ENCODE results near the gene PDHB.
A peak's percentile ranks its signal among the peaks of the same experiment; 100 is the strongest.
"Not testable (repeated sequence)": the region's sequence is repeated elsewhere in the genome, so short reads cannot be mapped to it uniquely, and the experiment has no call there.

PDHB gene

GRCh38 chr3:58437276-58437675 lies 3.6 kb upstream of the PDHB start:
- DNase-seq (ENCODE audit: low spot score), result not testable (repeated sequence)

GRCh38 chr3:58434990-58435389 lies 1.4 kb upstream of the PDHB start:
- DNase-seq (ENCODE audit: low spot score), result no peak

GRCh38 chr3:58434511-58434910 lies 879 bp upstream of the PDHB start:
- DNase-seq (ENCODE audit: low spot score), result no peak

GRCh38 chr3:58434168-58434504 lies 504 bp upstream of the PDHB start:
- DNase-seq (ENCODE audit: low spot score), result no peak

GRCh38 chr3:58432905-58433304 lies 727 bp downstream of the PDHB start:
- DNase-seq (ENCODE audit: low spot score), result no peak

- no peak for DNase-seq (ENCODE audit: low spot score)
Observed at GRCh38 chr3:58429657-58430056, 4.0 kb downstream of the PDHB start.

- no peak for DNase-seq (ENCODE audit: low spot score)
Observed at GRCh38 chr3:58427661-58428361, 5.8 kb downstream of the PDHB start.

- DNase-seq (ENCODE audit: low spot score), result no peak
Observed at GRCh38 chr3:58425782-58426181, 7.8 kb downstream of the PDHB start.

- no peak for DNase-seq (ENCODE audit: low spot score)
Observed at GRCh38 chr3:58424613-58425012, 9.0 kb downstream of the PDHB start.

GRCh38 chr3:58422756-58423325 lies 10.8 kb downstream of the PDHB start:
- DNase-seq (ENCODE audit: low spot score), result no peak

- DNase-seq (ENCODE audit: low spot score), result no peak
Observed at GRCh38 chr3:58421004-58421403, 12.6 kb downstream of the PDHB start.

- peak; percentile 46 for DNase-seq (ENCODE audit: low spot score)
Observed at GRCh38 chr3:58419780-58420507, 13.7 kb downstream of the PDHB start.

GRCh38 chr3:58418227-58418626 lies 15.4 kb downstream of the PDHB start:
- DNase-seq (ENCODE audit: low spot score), result no peak

- no peak for DNase-seq (ENCODE audit: low spot score)
Observed at GRCh38 chr3:58417075-58417474, 16.6 kb downstream of the PDHB start.

- DNase-seq (ENCODE audit: low spot score), result no peak
Observed at GRCh38 chr3:58416191-58416590, 17.4 kb downstream of the PDHB start.

GRCh38 chr3:58414538-58415197 lies 19.0 kb downstream of the PDHB start:
- peak; percentile 59 for DNase-seq (ENCODE audit: low spot score)

GRCh38 chr3:58411851-58412830 lies 21.5 kb downstream of the PDHB start:
- no peak for DNase-seq (ENCODE audit: low spot score)

- no peak for DNase-seq (ENCODE audit: low spot score)
Observed at GRCh38 chr3:58411036-58411435, 22.6 kb downstream of the PDHB start.

- no peak for DNase-seq (ENCODE audit: low spot score)
Observed at GRCh38 chr3:58409663-58410062, 24.0 kb downstream of the PDHB start.

GRCh38 chr3:58408906-58409305 lies 24.7 kb downstream of the PDHB start:
- no peak for DNase-seq (ENCODE audit: low spot score)

GRCh38 chr3:58404396-58404795 lies 29.2 kb downstream of the PDHB start:
- DNase-seq (ENCODE audit: low spot score), result no peak

Data from activated CD4-positive, alpha-beta T cell treated with anti-CD3 and anti-CD28 coated beads, Interleukin-2, Interleukin-4, amounts not matched to agents 100 ng/mL and 50 ng/mL, durations not matched to agents 16 hours and 8 hours (primary cell).